Measurements from ENCODE around the gene BDKRB2. TPM values are rescaled to one million over a fixed set of nuclear protein-coding genes. Genes with fewer than 3 reads are reported as not detected.

The BDKRB2 gene
- total RNA-seq, 2 donors from 2014 or later, result 2.0 to 5.4 TPM

- DNase-seq (no peak), ATAC-seq (peak in 1 of 2 donors; percentile 32)
- intact Hi-C loops (cut with DNase I), result no loop called here
Measured at GRCh38 chr14:96261772-96262655, 57.4 kb downstream of the BDKRB2 start.

- intact Hi-C loops (cut with DNase I), result no loop called here
- ATAC-seq (no peak), DNase-seq (no peak)
Measured at GRCh38 chr14:96263347-96264199, 58.9 kb downstream of the BDKRB2 start.

- DNase-seq (no peak), ATAC-seq (no peak)
- intact Hi-C loops (cut with DNase I), result no loop called here
Measured at GRCh38 chr14:96264200-96264553, 59.5 kb downstream of the BDKRB2 start.

GRCh38 chr14:96264853-96265252 lies 60.2 kb downstream of the BDKRB2 start:
- no peak for ATAC-seq
- intact Hi-C loops (cut with DNase I), result no loop called here

DNA sequence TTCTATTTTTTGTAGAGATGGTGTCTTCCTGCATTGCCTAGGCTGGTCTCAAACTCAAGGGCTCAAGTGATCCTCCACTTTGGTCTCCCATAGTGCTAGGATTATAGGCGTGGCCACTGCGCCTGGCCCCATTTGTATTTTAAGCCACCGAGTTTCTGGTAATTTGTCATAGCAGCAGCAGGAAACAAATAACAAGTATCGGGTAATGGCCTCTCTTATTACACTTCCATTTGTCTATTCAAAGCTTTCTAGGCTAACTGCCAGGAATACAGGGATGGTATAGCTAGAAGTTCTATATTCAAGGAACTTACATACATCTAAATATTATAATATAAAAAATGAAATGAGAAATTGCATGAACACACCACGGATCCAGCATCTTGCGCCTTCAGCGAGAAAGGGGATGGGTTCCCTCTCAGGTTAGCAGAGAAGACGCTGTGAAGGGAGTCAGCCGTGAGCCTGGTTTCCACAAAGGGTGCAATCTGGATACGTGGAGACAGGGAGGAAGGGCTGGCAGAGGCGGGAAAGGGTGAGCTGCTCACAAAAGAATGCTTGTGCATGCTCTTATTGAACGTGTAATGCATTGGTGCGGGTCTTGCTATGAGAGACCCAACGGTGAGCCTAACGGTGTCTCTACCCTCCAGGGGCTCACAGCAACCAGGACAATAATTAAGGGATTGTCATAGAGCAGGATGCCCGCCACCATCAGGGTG lies 60.9 kb downstream of the BDKRB2 start:
- DNase-seq, result no peak
- intact Hi-C loops (cut with DNase I), result no loop called here
- ATAC-seq, result no peak

More at GRCh38 chr14:96264853-96265252, 60.2 kb downstream of the BDKRB2 start:
- DNase-seq, result no peak

DNA sequence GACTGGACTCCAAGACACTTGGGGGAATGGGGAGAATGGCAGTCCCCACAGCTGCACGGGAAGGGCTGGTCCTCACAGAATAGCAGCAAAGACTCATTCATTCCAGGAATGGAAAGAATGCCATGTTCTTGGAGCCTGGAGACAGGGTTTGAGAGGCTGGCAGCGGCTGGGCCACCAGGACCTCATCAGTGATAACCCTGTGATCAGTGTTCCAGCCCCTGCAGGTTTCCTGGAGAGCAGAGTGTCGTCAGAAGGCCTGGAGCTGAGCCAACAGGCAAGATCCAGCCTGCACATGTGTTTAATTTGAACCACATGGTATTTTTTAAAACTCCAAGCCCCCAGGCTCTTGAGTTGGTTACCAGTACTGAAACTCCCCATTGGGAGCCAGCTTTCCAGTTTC lies 62.7 kb downstream of the BDKRB2 start:
- intact Hi-C loops (cut with DNase I), result no loop called here
- no peak for DNase-seq
- no peak for ATAC-seq

- no peak for ATAC-seq
Measured at GRCh38 chr14:96267916-96268315, 63.3 kb downstream of the BDKRB2 start.

DNA sequence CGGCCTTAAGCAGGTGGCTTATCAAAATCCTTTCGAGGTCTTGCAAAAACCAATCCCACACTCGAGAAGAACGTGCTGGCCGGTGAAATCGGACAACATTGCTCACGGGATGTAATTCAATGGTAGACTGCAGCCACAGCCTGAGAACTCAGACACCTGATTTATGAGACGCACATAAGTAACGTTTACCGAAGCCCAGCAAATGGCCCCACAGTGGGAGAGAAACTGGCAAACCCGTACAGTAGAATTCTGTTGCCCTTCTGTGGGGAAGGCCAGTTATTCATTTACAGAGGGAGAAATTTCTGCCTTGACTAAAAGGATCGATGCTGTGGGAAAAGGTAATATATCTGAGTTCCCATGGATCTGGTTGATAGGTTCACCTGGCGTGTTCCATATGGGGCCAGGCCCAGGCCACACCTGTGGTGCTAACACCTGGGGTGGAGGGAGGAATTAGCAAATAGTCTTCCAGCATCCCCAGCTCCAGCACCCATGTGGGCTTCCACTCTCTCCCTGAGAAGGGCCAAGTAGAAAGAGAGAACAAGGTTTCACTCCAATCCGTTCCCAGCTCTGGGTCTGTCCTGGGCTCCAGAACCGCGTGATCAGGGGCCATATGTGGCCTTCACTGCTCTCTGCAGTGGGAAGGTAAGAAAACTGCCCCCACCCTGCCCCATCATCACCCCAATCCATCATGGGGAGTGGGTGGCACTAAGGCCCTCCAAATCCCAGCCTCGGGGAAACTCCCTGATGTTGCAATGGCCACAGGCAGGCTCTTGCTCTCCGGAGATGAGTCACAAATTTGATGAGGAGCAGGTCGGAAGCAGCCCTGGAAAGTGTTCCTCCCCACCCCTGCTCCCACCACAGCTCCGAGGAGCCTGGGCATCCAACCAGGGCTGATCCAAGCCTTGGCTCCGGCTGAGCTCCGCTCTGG lies 64.1 kb downstream of the BDKRB2 start:
- DNase-seq (peak; percentile 58), ATAC-seq (peak; percentile 52 to 85)
- intact Hi-C loops (cut with DNase I), result no loop called here

More at GRCh38 chr14:96267916-96268315, 63.3 kb downstream of the BDKRB2 start:
- intact Hi-C loops (cut with DNase I), result no loop called here
- DNase-seq, result no peak

GRCh38 chr14:96269359-96269710 lies 64.7 kb downstream of the BDKRB2 start:
- no peak for DNase-seq
- ATAC-seq, result peak; percentile 21 to 36
- intact Hi-C loops (cut with DNase I), result no loop called here

DNA sequence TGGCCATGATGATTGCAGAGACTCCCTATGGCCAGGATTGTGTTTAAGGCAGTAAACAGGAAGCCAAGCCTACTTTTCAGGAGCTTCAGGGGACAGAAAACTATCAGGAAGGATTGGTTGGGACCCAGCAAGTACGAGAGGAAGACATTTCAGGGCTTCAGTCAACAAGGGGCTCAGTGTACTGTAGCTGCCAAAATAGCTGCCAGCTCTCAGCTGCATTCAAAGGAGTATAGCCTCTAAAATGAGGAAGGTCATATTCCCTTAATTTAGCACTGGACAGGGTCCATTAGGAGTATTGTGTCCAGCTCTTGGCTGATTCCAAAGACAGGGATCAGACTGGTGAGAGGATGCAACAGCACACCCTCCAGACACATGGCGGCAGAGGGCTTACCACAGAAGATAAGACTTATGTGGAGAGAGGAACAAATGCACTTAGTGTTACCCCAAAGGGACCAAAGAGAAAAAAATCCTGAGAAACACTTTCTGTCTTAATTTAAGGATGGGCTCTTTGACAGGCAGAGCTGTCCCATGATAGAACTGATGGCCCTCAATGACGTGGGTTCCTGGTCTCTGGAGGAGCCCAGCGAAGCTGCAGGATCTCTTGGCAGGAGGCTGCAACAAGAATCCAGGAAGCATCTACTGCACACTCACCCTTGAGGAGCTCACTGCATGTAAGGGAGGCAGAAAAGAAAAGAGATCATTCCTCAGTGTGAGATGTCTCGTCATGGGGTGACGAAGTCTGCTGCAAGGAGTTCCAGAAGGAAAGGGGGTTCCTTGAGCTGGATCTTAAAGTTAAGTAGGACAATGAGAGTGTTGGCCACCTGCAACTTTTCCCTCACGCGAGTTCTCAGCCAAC lies 66.2 kb downstream of the BDKRB2 start:
- intact Hi-C loops (cut with DNase I), result loop anchor here (5.0 to 10.0 kb wide), 3 partner anchors 273 to 706 kb away; no protein-coding TSS in a partner anchor
- ATAC-seq (no peak), DNase-seq (no peak)

DNA sequence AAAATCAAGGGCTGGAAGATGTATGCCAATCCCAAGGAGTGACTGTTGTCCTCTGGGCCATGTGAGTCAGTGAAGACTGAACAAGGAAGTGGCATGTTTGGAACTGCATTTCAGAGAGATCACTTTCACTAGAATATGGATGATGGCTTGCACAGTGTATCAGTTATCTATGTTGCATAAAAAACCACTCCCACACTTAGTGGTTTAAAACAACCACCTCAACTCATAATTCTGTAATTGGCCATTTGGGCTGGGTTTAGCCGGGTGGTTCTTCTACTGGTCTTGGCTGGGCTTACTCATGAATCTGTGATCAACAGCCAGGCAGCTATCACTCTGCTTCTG lies 66.8 kb downstream of the BDKRB2 start:
- intact Hi-C loops (cut with DNase I), result loop anchor here (5.0 to 10.0 kb wide), 3 partner anchors 274 to 707 kb away; no protein-coding TSS in a partner anchor
- no peak for DNase-seq
- ATAC-seq, result no peak

DNA sequence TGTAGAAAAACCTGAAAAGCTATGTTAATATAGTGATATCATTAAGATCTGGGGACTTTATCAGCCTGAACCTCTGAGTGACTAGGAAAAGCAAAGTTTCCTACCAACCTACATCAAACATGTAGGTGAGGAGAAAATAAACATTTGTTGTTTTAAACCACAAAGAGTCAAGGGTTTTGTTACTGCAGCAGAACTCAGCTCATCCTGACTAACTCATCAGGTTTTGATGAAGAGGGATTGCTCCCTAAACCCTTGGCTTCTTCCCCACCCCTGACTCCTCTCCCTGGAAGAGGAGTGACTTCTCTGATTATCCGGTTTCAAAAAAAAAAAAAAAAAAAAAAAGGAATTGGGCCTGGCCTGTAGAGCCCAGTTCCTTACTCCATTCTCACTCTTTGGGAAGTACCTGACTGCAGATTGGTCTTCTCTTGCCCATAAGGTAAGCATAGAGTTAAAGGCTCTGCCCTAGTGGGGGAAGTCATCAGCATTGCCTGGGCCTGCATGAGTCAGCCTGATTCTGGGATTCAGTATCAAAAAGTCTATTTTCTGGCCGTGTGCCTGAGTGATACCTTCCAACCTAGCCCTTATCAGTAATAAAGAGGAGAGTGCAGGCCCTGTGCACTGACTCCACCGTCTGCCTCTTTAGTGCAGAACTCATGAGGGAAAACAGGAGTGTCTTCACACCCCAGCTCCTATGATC lies 68.3 kb downstream of the BDKRB2 start:
- ATAC-seq (peak; percentile 29 to 77), DNase-seq (no peak)
- intact Hi-C loops (cut with DNase I), result loop anchor here (5.0 to 10.0 kb wide), 3 partner anchors 276 to 708 kb away; no protein-coding TSS in a partner anchor

DNA sequence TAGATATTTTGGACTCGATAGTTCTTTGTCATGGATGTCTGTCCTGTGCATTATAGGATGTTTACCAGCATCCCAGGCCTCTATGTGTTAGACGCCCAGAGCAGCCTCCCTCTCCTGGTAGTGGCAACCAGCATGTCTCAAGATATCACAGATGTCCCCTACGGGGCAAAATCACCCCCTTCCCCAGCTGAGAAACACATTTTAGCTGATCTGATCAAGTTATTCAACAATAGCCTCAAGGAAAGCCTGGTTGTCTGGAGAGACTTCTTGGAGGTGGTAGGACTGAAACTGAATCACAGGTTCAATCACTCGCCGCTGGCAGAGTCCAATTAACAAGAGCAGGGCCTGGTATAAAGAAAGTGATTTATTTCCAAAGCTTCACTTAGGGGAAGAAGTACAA lies 69.0 kb downstream of the BDKRB2 start:
- no peak for DNase-seq
- ATAC-seq, result no peak
- intact Hi-C loops (cut with DNase I), result loop anchor here (2.0 to 10.0 kb wide), 4 partner anchors 173 to 709 kb away; no protein-coding TSS in a partner anchor

GRCh38 chr14:96274122-96274521 lies 69.5 kb downstream of the BDKRB2 start:
- no peak for ATAC-seq
- no peak for DNase-seq
- intact Hi-C loops (cut with DNase I), result loop anchor here (2.0 to 10.0 kb wide), 4 partner anchors 173 to 709 kb away; no protein-coding TSS in a partner anchor

DNA sequence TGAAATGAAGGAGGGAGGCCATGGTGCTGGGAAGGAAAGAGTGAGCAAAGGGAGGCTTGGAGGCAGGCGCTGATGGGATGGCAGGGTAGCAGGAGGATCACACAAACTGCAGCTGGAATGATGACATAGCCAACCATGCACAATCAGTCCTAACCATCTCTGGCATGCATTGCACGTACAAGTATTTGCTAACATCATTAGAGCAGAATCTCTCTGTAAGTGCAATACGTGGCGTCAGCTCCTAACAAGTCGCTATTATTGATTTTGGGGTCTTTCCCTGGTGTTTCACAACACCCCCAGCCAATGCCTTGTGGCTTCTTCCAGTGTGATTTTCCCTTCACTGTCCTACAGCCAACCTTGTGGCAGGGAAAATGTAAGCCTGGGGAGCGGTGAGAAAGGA lies 69.9 kb downstream of the BDKRB2 start:
- ATAC-seq (no peak), DNase-seq (no peak)
- intact Hi-C loops (cut with DNase I), result loop anchor here (2.0 to 10.0 kb wide), 4 partner anchors 174 to 710 kb away; no protein-coding TSS in a partner anchor
